Measurements from ENCODE around the gene JUNB. TPM values are rescaled to one million over a fixed set of nuclear protein-coding genes. Genes with fewer than 3 reads are reported as not detected.

Gene JUNB
- total RNA-seq, 1 donor from 2014 or later, result 124 TPM

- DNase-seq (ENCODE audit: low read depth in 2 of 2), result no peak
Measured at GRCh38 chr19:12774588-12775555, 16.4 kb upstream of the JUNB start, which contains the start of gene HOOK2. TSS of gene HOOK2 (minus strand) at chr19:12775552. CDS start at chr19:12775449, 103 bp downstream.

DNA sequence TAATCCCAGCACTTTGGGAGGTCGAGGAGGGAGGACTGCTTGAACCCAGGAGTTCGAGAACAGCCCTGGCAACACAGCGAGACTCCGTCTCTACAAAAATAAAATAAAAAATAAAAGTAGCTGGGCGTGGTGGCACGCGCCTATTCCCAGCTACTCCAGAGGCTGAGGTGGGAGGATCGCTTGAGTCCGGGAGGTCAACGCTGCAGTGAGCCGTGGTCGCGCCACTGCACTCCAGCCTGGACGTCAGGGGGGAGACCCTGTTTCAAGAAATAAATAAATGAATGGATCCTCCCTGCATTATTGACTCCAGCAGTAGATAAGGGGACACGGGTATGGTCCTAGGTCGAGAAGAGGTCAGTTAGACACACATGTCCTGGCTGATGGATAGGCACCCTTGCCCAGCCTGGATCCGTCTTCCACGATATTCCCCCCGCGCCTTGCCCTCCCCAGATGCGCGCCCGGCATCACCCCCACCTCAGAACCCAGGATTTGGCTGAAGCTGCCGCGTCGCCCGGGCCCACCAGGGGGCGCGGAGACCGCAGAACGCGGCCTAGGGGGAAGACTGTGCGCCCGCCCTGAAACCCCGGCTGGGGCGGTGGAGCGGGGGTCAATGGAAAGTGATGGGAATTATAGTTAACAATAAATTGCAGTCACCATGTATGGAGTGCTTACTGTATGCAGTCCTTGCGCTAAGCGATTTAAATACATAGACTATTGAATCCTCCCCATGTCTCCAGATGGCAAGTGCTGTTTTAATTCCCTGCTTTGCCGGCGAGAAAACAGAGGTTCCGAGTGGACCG is 13.9 kb upstream of the JUNB start:
- peak; percentile 86 to 87 for DNase-seq (ENCODE audit: low read depth in 2 of 2)

GRCh38 chr19:12778017-12778904 is 13.0 kb upstream of the JUNB start:
- DNase-seq (ENCODE audit: low read depth in 2 of 2), result peak; percentile 88 to 91

DNA sequence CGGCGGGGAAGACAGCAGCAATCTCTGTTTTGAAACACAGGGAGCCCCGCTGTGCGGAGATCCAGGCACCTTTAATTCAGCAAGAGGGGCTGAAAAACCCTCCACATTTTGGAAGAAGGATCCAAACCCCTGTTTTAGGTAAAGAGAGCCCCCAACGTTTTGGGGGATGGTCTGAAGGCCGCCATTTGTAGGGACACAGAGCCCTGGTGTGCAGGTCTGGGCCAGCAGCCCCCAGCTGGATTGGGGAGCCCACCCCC is 12.5 kb upstream of the JUNB start:
- DNase-seq (ENCODE audit: low read depth in 2 of 2), result no peak

DNA sequence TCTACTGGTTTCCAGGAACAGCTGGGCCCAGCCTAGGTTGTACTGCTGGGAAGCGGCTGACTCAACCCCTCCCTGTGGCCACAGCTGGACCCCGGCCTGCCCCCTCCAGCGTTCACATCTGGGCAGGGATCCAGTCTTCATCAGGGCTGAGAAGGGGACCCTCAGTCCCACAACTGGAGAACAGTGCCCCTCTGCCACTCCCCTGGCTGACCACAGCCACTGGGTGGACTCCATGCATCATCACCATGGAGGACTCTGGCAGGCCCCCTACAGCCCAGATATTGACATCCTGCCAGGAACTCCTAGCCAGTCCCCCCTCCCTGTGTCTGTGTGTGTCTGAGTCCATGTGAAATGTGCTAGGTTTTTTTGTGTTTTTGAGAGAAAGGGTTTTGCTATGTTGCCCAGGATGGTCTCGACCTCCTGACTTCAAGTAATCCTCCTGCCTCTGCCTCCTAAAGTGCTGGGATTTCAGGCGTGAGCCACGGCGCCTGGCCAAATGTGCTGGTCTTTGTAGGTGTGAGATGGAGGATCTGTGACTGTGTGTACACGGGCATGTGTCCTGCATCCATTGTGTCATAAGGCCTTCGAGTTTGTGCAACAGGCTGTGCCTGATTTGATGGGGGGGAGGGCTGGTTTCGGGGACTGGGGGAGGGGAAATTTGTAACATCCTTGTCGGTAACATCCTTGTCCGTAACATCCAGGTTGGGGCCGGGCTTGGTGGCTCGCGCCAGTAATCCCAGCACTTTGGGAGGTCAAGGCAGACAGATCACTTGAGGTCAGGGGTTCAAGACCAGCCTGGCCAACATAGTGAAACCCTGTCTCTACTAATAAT is 11.9 kb upstream of the JUNB start:
- peak; percentile 67 to 89 for DNase-seq (ENCODE audit: low read depth in 2 of 2)

GRCh38 chr19:12782174-12782423 is 9.2 kb upstream of the JUNB start:
- peak in 1 of 2 donors; percentile 97 for DNase-seq (ENCODE audit: low read depth in 2 of 2)

DNA sequence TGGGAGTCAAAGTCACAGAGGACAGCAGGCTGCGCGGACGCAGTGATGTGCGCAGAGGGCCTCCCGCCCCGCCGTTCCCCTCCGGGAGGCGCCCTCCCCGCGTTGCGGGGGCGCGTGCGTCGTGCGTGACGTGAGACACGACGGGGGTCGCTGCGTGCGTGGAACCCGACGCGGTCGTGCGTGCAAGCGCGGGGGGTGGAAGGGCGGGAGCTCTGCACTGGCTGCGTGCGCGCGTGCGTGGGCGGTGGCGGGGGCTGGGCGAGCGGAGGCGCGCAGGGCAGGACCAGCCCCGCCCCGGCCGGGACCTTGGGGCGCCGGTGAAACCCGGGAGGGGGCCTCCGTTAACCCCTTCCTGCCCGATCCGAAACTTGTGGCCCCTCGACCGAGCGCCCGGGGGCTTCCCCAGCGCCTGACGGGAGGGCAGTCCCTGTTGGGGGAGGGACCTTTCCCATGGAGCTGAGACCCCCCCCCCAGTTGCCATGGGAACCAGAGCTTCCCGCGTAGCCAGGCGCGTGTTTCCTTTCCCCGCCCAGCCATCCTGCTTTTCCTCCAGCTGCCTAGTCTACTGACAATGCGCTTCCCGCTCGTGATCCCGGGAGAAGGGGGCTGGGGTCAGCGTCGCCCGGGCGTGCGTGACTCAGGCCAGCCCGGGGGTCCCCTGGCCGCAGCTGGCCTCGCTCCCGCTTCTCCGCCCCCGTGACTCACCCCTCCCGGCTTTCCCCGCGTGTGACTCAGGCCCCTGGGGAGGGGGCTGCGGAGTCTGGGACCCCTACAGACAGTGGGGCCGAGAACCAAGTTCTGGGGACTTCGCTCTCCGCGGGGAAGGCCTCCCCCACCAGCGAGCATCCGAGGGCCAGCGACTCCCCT is 8.6 kb upstream of the JUNB start:
- peak; percentile 95 to 98 for DNase-seq (ENCODE audit: low read depth in 2 of 2)

DNA sequence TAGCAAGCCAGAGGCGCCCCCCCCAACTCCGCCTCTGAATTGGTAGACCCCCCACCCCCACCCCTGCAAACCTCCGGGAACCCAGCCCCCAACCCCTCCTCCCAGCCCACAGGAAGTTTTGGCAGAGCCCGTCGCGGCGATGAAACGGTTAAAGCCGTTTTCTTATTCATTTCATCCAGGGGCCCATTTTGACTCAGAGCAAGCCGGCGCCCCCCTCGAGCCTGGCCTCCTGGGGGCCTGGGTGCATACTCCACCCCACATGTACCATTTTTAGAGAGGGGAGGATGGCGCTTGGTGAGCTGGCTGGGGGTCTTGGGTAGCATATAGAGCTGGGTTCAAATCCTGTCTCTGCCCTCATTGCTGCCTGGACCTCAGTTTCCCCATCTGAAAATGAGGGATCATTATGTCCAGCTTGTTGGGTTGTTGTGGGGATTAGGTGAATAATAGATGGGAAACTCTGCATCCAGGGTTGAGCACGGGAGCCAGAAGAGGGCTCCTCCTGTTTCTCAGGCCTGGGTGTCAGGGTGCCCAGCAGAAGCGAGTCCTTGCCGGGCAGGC is 7.9 kb upstream of the JUNB start:
- DNase-seq (ENCODE audit: low read depth in 2 of 2), result peak in 1 of 2 donors; percentile 17

DNA sequence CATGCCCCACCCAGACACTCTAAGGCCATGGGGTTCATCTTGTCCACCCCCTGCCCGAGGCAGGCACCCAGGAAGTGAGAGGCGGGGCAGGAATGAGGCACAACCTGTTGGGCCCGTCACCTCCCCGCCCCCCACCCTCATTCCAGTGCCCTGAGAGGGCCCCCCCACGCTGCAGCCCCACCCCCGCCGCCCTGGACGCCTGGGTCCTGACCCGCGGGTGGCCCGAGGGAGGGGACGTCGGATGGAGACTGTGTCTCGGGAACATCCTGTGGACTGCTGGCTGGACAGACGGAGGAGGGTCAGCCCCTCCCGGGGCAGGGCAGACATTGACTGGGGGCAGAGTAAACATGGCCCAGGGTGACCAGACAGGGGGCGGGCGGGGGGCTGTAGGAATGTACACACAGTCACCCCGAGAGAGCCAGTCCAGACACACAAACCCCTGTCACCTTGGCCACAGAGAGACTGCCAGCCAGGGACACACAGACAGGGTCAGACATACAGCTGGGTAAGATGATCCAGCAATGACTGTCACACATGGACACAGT is 7.4 kb upstream of the JUNB start:
- peak; percentile 36 to 52 for DNase-seq (ENCODE audit: low read depth in 2 of 2)

DNA sequence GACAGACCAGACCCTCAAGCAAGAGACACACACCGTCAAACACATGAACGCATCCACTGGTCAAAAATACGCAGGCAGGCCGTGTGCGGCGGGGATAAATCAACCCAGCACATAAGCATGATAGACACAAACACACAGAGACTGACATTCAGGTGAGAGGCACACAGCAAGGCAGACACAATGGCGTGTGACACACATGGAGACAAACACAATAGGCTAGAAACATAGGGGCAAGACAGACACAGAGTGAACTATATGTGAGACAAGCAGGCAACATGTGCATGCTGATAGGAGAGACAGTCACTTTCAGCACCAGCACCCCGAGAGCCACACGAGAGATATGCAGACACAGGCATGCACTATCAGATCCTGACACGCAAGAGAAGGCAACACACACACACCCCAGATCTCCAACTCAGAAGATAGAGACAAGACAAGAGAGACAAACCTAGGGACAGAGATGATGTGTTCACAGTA is 6.9 kb upstream of the JUNB start:
- peak; percentile 12 to 45 for DNase-seq (ENCODE audit: low read depth in 2 of 2)

GRCh38 chr19:12784871-12785430 is 6.3 kb upstream of the JUNB start:
- peak; percentile 24 to 45 for DNase-seq (ENCODE audit: low read depth in 2 of 2)

DNA sequence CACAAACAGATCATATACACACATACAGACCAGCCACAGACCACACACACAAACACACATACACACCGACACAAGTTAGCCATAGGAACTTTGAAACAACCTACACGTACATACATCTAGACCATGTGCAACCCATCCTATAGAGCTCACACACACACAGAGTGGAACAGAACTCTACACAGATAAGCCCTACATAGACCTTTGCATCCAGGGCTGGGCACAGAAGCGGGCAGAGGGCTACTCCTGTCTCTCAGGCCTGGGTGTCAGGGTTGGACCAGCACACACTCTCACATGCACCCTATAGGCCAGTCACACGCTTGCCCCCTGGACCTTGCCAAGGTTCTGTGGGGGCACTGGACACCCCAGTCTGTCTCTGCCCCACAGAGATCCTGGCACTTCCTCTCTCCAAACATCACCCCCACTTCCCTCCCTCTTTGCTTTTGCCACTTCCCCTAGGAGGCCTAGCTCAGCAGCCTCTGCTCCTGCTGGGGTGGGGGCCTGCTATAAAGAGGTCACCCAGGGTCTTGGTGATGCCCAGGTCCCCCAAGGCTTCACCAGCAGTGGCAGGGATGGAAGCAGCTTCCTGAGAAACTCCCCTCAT is 5.8 kb upstream of the JUNB start:
- no peak for DNase-seq (ENCODE audit: low read depth in 2 of 2)

- DNase-seq (ENCODE audit: low read depth in 2 of 2), result no peak
Measured at GRCh38 chr19:12786141-12786870, 5.0 kb upstream of the JUNB start.

DNA sequence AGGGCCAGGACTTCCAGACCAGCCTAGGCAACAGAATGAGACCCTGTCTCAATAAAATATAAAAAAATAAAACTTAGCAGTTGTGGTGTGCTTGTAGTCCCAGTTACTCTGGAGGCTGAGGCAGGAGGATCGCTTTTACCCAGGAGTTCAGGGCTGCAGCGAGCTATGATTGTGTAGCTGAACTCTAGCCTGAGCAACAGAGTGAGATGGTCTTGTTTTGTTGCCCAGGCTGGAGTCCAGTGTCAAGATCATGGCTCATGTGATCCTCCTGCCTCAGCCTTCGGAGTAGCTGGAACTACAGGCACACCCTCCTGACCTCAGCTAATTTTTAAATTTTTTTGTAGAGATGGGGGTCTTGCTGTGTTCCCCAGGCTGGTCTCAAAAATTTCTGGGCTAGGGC is 4.3 kb upstream of the JUNB start:
- no peak for DNase-seq (ENCODE audit: low read depth in 2 of 2)

DNA sequence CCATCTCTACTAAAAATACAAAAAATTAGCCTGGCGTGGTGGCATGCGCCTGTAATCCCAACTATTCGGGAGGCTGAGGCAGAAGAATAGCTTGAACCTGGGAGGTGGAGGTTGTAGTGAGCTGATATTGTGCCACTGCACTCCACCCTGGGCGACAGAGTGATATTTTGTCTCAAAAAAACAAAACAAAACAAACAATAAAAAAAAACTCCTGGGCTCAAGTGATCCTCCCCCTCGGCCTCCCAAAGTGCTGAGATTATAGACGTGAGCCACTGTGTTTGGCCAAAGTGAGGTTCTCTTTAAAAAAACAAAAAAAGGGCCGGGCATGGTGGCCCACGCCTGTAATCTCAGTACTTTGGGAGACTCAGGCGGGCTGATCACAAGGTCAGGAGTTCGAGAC is 3.8 kb upstream of the JUNB start:
- DNase-seq (ENCODE audit: low read depth in 2 of 2), result no peak

- no peak for DNase-seq (ENCODE audit: low read depth in 2 of 2)
Measured at GRCh38 chr19:12788042-12788681, 3.1 kb upstream of the JUNB start.

DNA sequence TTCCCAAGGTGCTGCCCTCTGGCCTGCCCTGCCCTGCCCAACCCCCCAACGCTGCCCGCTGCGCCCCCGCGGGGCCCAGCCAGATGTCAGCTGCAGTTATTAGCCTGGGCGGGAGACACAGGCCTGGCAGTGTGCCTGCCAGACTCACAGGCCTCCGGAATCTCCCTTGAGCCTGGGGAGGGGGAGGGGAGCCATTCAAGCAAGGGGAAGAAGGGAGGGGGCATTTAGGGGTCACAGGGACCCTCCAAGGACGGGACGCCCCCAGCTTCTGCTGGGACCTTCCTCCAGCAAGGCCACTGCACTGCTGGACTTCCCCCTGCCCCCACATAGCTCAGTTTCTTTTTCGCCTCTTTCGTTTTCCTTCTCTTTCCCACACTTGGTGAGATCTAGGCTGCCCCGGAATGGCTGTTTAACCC is 2.6 kb upstream of the JUNB start:
- DNase-seq (ENCODE audit: low read depth in 2 of 2), result peak; percentile 65 to 81
